Ovary (tissue), 3 donors: Measurements from ENCODE around the gene TENM4.

Experiments
- EP300 ChIP-seq: sonication (generic); formaldehyde crosslinking; IDR thresholded peaks from one replicate; pipeline ENCODE4 v1.6.1; 2017; ENCODE audit warnings: antibody characterized with exemption
- POLR2A ChIP-seq: fragments of 450-650 bp; IDR thresholded peaks from one replicate; pipeline ENCODE4 v1.6.1; 2017; ENCODE audit warnings: antibody characterized with exemption, mild to moderate bottlenecking, moderate library complexity
- TF ChIP-seq, protein P1 (sequence below), 3 donors: fragments of 450-650 bp in 2 of 3; fragments of 200-600 bp in 1 of 3; IDR thresholded peaks; one replicate each; pipeline versions ENCODE4 v1.5.1 to v1.8.0; 2016 to 2022; ENCODE audit warnings: antibody characterized with exemption in 3 of 3, mild to moderate bottlenecking in 1 of 3
- donor health status: DM: no; HTN: no; CAD: no.

DNA sequence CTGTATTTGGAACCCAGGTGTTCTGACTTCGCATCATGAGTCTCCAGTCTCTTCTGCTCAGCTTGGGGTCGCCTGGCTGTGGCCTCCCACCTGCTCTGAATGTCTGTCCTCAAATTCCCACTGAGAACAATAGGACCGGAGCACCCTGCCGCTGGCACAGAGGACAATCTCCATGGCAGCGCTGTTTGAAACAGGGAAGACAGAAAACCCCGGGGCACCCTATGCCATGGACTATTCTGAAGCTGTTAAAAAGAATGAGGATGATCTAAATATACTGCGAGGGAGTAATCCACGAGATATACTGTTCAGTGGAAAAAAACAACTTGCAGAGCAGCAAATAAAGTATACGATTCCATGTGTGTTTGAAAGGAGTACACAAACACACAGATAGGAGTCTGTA, 450.6 kb downstream of the TENM4 start:
- TF ChIP-seq, protein P1, sequence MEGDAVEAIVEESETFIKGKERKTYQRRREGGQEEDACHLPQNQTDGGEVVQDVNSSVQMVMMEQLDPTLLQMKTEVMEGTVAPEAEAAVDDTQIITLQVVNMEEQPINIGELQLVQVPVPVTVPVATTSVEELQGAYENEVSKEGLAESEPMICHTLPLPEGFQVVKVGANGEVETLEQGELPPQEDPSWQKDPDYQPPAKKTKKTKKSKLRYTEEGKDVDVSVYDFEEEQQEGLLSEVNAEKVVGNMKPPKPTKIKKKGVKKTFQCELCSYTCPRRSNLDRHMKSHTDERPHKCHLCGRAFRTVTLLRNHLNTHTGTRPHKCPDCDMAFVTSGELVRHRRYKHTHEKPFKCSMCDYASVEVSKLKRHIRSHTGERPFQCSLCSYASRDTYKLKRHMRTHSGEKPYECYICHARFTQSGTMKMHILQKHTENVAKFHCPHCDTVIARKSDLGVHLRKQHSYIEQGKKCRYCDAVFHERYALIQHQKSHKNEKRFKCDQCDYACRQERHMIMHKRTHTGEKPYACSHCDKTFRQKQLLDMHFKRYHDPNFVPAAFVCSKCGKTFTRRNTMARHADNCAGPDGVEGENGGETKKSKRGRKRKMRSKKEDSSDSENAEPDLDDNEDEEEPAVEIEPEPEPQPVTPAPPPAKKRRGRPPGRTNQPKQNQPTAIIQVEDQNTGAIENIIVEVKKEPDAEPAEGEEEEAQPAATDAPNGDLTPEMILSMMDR (IDR thresholded peaks at IDR 0.05) = no peak
- TF ChIP-seq EP300 = no peak
- TF ChIP-seq POLR2A = no peak
